Neural crest cell (in vitro differentiated cells): ENCODE data around the gene PODN. TPM values are rescaled to one million over a fixed set of nuclear protein-coding genes. Genes with fewer than 3 reads are reported as not detected.

ENCODE experiments used
- DNase-seq: peaks from one replicate; pipeline ENCODE4 v3.0.0; 2021; ENCODE audit warnings: low read depth, mixed read lengths, low spot score
- H3K27ac Mint-ChIP-seq: one replicate; pipeline ENCODE4 v1.8.0; 2021; ENCODE audit warnings: mild to moderate bottlenecking, mixed read lengths; ENCODE audit not compliant: unreplicated experiment
- H3K27me3 Mint-ChIP-seq: 2 replicates; pipeline ENCODE4 v1.8.0; 2021; ENCODE audit warnings: low read depth, mild to moderate bottlenecking, mixed read lengths
- H3K36me3 Mint-ChIP-seq: 2 replicates; pipeline ENCODE4 v1.8.0; 2021; ENCODE audit warnings: low read depth, mild to moderate bottlenecking, mixed read lengths
- H3K4me1 Mint-ChIP-seq: 2 replicates; pipeline ENCODE4 v1.8.0; 2021; ENCODE audit warnings: mixed read lengths
- H3K4me3 Mint-ChIP-seq: one replicate; pipeline ENCODE4 v1.8.0; 2021; ENCODE audit warnings: mild to moderate bottlenecking, mixed read lengths
- H3K9me3 Mint-ChIP-seq: 2 replicates; pipeline ENCODE4 v1.8.0; 2021; ENCODE audit warnings: mixed read lengths
- total RNA-seq: library from RNA; stranded (reverse); gene quantifications from 2 replicates; pipeline ENCODE4 v1.2.1, GENCODE V29; 2021
- TF ChIP-seq, protein P1 (sequence below): fragments of 200-600 bp; sonication (generic); conservative IDR thresholded peaks from 2 replicates; pipeline ENCODE4 v1.5.0; 2021; ENCODE audit warnings: antibody characterized with exemption, mild to moderate bottlenecking

Gene PODN
- total RNA-seq, 1 donor from 2014 or later = 0.65 TPM

- Mint-ChIP-seq H3K9me3 (no peaks in the 10 kb centered on the region), H3K27me3 (no peaks in the 10 kb centered on the region), H3K36me3 (no peaks in the 10 kb centered on the region), H3K4me3 (no peak overlapping the region), H3K27ac (no peak overlapping the region), H3K4me1 (no peaks in the 10 kb centered on the region)
- no peak for DNase-seq
- TF ChIP-seq, protein P1, sequence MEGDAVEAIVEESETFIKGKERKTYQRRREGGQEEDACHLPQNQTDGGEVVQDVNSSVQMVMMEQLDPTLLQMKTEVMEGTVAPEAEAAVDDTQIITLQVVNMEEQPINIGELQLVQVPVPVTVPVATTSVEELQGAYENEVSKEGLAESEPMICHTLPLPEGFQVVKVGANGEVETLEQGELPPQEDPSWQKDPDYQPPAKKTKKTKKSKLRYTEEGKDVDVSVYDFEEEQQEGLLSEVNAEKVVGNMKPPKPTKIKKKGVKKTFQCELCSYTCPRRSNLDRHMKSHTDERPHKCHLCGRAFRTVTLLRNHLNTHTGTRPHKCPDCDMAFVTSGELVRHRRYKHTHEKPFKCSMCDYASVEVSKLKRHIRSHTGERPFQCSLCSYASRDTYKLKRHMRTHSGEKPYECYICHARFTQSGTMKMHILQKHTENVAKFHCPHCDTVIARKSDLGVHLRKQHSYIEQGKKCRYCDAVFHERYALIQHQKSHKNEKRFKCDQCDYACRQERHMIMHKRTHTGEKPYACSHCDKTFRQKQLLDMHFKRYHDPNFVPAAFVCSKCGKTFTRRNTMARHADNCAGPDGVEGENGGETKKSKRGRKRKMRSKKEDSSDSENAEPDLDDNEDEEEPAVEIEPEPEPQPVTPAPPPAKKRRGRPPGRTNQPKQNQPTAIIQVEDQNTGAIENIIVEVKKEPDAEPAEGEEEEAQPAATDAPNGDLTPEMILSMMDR = peak; percentile 28
These were observed 39.8 kb upstream of the PODN start for GRCh38 chr1:53022179-53022578.

DNA sequence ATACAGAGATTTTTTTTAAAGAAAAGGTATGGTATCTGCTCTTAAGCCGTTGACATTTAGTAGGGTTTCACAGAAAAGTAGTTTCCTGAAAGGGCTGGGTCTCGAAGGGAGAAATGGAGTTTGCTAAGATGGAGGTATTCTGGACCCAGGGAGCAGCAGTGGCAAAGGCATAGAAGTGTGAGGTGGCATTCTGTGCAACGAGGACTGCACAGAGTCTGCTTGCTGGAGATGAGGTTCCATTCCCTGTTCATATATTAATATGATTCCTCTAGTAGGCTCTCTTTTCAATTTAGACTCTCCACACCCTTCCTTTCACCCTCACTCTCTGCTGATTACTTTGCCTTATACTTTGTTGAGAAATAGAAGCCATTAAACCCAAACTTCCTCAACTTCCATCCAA lies 38.5 kb upstream of the PODN start:
- H3K27ac Mint-ChIP-seq = no peak overlapping the region
- no peaks in the 10 kb centered on the region for H3K27me3 Mint-ChIP-seq
- H3K36me3 Mint-ChIP-seq = no peaks in the 10 kb centered on the region
- no peak overlapping the region for H3K4me3 Mint-ChIP-seq
- TF ChIP-seq, protein P1 = no peak
- no peaks in the 10 kb centered on the region for H3K4me1 Mint-ChIP-seq
- no peaks in the 10 kb centered on the region for H3K9me3 Mint-ChIP-seq
- no peak for DNase-seq

- DNase-seq = no peak
- H3K4me1 Mint-ChIP-seq = no peaks in the 10 kb centered on the region
- H3K9me3 Mint-ChIP-seq = no peaks in the 10 kb centered on the region
- no peak overlapping the region for H3K4me3 Mint-ChIP-seq
- TF ChIP-seq, protein P1 = no peak
- H3K27me3 Mint-ChIP-seq = no peaks in the 10 kb centered on the region
- H3K36me3 Mint-ChIP-seq = no peaks in the 10 kb centered on the region
- H3K27ac Mint-ChIP-seq = no peak overlapping the region
These were observed 37.9 kb upstream of the PODN start for GRCh38 chr1:53024117-53024516.

- no peaks in the 10 kb centered on the region for H3K9me3 Mint-ChIP-seq
- no peak for DNase-seq
- H3K4me3 Mint-ChIP-seq = no peak overlapping the region
These were observed 36.8 kb upstream of the PODN start for GRCh38 chr1:53025034-53025768.

DNA sequence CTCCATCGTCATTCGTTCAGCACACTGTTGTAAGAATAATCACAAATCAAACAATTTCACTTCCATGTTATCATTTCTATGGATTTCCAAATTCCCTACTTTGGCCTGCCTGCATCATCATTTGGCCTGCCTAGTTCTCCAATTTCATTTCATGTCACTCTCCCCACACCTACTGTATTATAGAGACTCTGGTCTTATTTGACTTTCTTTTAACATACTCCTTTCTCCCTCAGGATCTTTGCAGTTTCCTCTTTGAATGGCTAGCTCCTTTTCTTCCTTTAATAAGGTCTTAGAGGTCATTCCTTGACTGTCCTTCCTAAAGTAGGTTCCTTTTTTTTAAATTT lies 36.3 kb upstream of the PODN start:
- H3K4me3 Mint-ChIP-seq = no peak overlapping the region
- no peaks in the 10 kb centered on the region for H3K4me1 Mint-ChIP-seq
- no peaks in the 10 kb centered on the region for H3K9me3 Mint-ChIP-seq
- TF ChIP-seq, protein P1 = no peak
- H3K27me3 Mint-ChIP-seq = no peaks in the 10 kb centered on the region
- no peak for DNase-seq
- H3K27ac Mint-ChIP-seq = no peak overlapping the region
- H3K36me3 Mint-ChIP-seq = no peaks in the 10 kb centered on the region

More at GRCh38 chr1:53025034-53025768, 36.8 kb upstream of the PODN start:
- no peaks in the 10 kb centered on the region for H3K4me1 Mint-ChIP-seq
- H3K27me3 Mint-ChIP-seq = no peaks in the 10 kb centered on the region
- no peak overlapping the region for H3K27ac Mint-ChIP-seq
- H3K36me3 Mint-ChIP-seq = no peaks in the 10 kb centered on the region
- TF ChIP-seq, protein P1 = no peak
